Sigmoid colon (tissue), 4 donors: Measurements from ENCODE around the gene MBP.

Experiments
- EP300 ChIP-seq, 4 donors: sonication (generic); formaldehyde crosslinking; IDR thresholded peaks; one replicate each; pipeline ENCODE4 v1.6.1; 2017; ENCODE audit warnings: antibody characterized with exemption in 4 of 4
- POLR2A ChIP-seq, 2 donors: fragments of 450-650 bp; IDR thresholded peaks; one replicate each; pipeline ENCODE4 v1.6.1; 2016; ENCODE audit warnings: antibody characterized with exemption in 2 of 2, mild to moderate bottlenecking in 2 of 2, moderate library complexity in 2 of 2
- POLR2AphosphoS5 ChIP-seq, 4 donors: sonication (generic); formaldehyde crosslinking; IDR thresholded peaks; one replicate each; pipeline ENCODE4 v1.6.1; 2017; ENCODE audit warnings: antibody characterized with exemption in 4 of 4
- TF ChIP-seq, protein P1 (sequence below), 4 experiments: fragments of 450-650 bp in 3 of 4; fragments of 200-600 bp in 1 of 4; IDR thresholded peaks; one replicate each; pipeline ENCODE4 v1.5.1; 2016 to 2019; ENCODE audit warnings: antibody characterized with exemption in 4 of 4, mild to moderate bottlenecking in 3 of 4, moderate library complexity in 2 of 4

DNA sequence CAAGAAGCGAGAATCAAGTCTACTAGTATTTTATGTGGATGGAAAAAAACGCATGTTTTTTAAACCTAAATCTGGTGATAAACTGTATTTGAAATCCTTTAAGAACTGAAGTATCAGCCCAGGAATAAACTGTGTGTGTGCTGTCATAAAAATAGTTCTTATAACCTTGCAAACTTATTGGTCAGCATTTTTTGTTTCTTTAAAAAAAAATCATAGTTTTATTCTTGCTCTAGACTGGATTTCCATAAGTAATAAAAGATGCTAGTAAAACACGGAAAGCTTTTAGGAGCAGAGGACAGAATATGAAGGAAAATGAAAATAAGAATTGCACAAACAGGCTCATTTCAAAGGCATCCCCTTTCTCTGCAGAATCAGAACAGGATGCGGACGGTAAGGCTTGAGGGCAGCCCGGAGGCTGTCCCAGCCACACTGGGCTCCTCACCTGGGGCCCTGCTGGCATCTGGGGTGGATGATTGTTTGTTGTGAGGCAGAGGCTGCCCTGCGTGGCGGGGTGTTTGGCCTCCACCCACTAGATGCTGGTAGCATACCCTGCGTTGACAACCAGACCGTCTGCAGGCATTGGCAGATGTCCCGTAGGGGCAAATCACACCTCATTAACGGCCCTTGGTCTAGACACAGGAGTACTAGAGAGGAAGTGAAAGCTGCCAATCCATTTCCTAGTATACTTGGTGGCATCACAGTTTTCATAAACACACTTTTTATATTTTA, 52.5 kb downstream of the MBP start:
- TF ChIP-seq, protein P1, sequence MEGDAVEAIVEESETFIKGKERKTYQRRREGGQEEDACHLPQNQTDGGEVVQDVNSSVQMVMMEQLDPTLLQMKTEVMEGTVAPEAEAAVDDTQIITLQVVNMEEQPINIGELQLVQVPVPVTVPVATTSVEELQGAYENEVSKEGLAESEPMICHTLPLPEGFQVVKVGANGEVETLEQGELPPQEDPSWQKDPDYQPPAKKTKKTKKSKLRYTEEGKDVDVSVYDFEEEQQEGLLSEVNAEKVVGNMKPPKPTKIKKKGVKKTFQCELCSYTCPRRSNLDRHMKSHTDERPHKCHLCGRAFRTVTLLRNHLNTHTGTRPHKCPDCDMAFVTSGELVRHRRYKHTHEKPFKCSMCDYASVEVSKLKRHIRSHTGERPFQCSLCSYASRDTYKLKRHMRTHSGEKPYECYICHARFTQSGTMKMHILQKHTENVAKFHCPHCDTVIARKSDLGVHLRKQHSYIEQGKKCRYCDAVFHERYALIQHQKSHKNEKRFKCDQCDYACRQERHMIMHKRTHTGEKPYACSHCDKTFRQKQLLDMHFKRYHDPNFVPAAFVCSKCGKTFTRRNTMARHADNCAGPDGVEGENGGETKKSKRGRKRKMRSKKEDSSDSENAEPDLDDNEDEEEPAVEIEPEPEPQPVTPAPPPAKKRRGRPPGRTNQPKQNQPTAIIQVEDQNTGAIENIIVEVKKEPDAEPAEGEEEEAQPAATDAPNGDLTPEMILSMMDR (IDR thresholded peaks at IDR 0.05): no peak
- TF ChIP-seq POLR2AphosphoS5 (IDR thresholded peaks at IDR 0.05) (no peak), POLR2A (IDR thresholded peaks at IDR 0.05) (no peak), EP300 (IDR thresholded peaks at IDR 0.05) (no peak)
